ENCODE results near the gene VGLL4.
A peak's percentile ranks its signal among the peaks of the same experiment; 100 is the strongest.

VGLL4 gene

DNA sequence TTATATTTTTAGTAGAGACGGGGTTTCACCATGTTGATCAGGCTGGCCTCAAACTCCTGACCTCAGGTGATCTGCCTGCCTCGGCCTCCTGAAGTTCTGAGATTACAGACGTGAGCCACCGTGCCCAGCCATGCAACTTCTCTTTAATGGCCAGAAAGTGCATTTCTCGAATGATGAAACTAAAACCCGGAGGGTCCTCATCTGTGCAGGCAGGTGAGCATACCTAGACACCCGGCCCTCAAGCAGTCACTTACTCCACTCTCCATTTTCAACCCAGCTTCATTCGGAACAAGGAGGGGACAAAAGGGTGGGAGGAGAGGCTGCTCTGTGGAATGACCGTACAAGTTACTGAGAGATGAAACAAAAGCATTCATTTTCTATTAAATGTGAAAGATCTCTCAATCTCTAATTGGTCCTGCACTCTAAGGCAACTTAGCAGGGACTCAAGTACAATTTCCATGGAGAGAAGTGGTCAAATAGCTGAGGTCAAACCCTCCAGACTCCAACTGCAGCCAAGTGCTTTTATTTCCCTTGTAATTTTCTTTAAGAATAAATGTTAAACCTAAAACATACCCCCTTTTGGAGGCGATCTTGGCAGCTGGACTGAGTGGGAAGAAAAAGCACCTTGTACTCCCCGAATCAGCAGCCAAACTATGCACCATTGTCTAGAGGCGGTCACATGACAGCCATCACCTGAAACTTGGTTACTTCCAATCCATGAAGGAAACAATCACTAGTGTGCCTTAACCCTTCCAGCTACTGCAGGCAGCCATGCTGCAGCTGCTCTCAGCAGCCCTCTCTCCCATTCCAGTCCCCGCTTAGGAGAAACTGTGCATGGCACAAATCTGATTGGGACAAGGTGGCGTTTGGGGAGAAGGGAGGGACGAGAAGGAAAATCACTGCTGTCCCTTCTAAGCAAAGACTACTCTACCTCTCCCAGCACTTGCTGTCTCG is 62.2 kb downstream of the VGLL4 start:
- H3K4me3 ChIP-seq (ENCODE audit: low read length, poor library complexity, severe bottlenecking) = no peak overlapping the region
- no peaks in the 10 kb centered on the region for H3K9me3 ChIP-seq (ENCODE audit: insufficient read depth, low read depth, low read length)
- peaks cover 30% of the 10 kb centered on the region; the same call in 1 of the 2 replicates for H3K36me3 ChIP-seq (ENCODE audit: insufficient read depth, low read length)
- no peak overlapping the region for H2AFZ ChIP-seq (ENCODE audit: low read length)
- H4K20me1 ChIP-seq (ENCODE audit: insufficient read depth, low read length, poor library complexity, severe bottlenecking) = peaks cover 96% of the 10 kb centered on the region
- peak overlapping the region; percentile 38 for H3K4me2 ChIP-seq (ENCODE audit: low read depth, low read length, poor library complexity, severe bottlenecking)
- peaks cover 5% of the 10 kb centered on the region for H3K4me1 ChIP-seq (ENCODE audit: insufficient read depth, low read length, poor library complexity, severe bottlenecking)
- H3K9ac ChIP-seq (ENCODE audit: low read depth, low read length, poor library complexity, severe bottlenecking) = no peak overlapping the region
- H3F3A ChIP-seq (ENCODE audit: low read depth) = no peaks in the 10 kb centered on the region
- H3K9me2 ChIP-seq (replicated peaks; ENCODE audit: low read depth, low read length) = no peaks in the 10 kb centered on the region
- no peak for TF ChIP-seq EZH2phosphoT487 (IDR thresholded peaks at IDR 0.05; ENCODE audit: borderline replicate concordance)
- TF ChIP-seq, protein P1, sequence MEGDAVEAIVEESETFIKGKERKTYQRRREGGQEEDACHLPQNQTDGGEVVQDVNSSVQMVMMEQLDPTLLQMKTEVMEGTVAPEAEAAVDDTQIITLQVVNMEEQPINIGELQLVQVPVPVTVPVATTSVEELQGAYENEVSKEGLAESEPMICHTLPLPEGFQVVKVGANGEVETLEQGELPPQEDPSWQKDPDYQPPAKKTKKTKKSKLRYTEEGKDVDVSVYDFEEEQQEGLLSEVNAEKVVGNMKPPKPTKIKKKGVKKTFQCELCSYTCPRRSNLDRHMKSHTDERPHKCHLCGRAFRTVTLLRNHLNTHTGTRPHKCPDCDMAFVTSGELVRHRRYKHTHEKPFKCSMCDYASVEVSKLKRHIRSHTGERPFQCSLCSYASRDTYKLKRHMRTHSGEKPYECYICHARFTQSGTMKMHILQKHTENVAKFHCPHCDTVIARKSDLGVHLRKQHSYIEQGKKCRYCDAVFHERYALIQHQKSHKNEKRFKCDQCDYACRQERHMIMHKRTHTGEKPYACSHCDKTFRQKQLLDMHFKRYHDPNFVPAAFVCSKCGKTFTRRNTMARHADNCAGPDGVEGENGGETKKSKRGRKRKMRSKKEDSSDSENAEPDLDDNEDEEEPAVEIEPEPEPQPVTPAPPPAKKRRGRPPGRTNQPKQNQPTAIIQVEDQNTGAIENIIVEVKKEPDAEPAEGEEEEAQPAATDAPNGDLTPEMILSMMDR (conservative IDR thresholded peaks at IDR 0.05; ENCODE audit: low read length) = no peak
- no peaks in the 10 kb centered on the region for H3K27me3 ChIP-seq (ENCODE audit: insufficient read depth, low read length, poor library complexity, severe bottlenecking)
- peaks cover 99% of the 10 kb centered on the region for H3K79me2 ChIP-seq (ENCODE audit: insufficient read depth, low read length)

DNA sequence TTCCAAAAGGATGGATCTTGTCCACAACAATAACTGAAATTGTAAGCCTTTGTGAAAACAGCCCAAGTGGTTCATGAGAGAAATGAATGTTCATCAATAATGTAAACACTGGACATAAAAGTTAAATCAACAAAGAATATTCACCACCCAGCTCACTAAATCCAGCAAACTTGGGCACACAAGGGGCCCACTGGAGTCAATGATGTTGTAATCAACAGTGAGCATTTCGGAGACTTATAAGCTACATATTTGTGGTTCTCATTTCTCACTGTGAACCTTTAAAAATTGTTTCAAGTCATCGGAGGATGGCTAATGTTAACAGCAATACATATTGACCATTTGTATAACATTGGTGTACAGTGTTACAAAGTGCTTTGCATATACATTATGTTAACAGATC is 63.1 kb downstream of the VGLL4 start:
- peaks cover 99% of the 10 kb centered on the region for H3K79me2 ChIP-seq (ENCODE audit: insufficient read depth, low read length)
- H3K36me3 ChIP-seq (ENCODE audit: insufficient read depth, low read length) = peaks cover 31% of the 10 kb centered on the region; the same call in 1 of the 2 replicates
- H3K9me3 ChIP-seq (ENCODE audit: insufficient read depth, low read depth, low read length) = no peaks in the 10 kb centered on the region
- H3K9me2 ChIP-seq (replicated peaks; ENCODE audit: low read depth, low read length) = no peaks in the 10 kb centered on the region
- no peaks in the 10 kb centered on the region for H3F3A ChIP-seq (ENCODE audit: low read depth)
- H4K20me1 ChIP-seq (ENCODE audit: insufficient read depth, low read length, poor library complexity, severe bottlenecking) = peaks cover 96% of the 10 kb centered on the region
- peaks cover 5% of the 10 kb centered on the region for H3K4me1 ChIP-seq (ENCODE audit: insufficient read depth, low read length, poor library complexity, severe bottlenecking)
- TF ChIP-seq, protein P1 (conservative IDR thresholded peaks at IDR 0.05; ENCODE audit: low read length) = no peak
- TF ChIP-seq EZH2phosphoT487 (IDR thresholded peaks at IDR 0.05; ENCODE audit: borderline replicate concordance) = no peak
- H3K4me2 ChIP-seq (ENCODE audit: low read depth, low read length, poor library complexity, severe bottlenecking) = no peak overlapping the region
- no peak overlapping the region for H2AFZ ChIP-seq (ENCODE audit: low read length)
- H3K27me3 ChIP-seq (ENCODE audit: insufficient read depth, low read length, poor library complexity, severe bottlenecking) = no peaks in the 10 kb centered on the region
- H3K4me3 ChIP-seq (ENCODE audit: low read length, poor library complexity, severe bottlenecking) = no peak overlapping the region
- H3K9ac ChIP-seq (ENCODE audit: low read depth, low read length, poor library complexity, severe bottlenecking) = no peak overlapping the region

DNA sequence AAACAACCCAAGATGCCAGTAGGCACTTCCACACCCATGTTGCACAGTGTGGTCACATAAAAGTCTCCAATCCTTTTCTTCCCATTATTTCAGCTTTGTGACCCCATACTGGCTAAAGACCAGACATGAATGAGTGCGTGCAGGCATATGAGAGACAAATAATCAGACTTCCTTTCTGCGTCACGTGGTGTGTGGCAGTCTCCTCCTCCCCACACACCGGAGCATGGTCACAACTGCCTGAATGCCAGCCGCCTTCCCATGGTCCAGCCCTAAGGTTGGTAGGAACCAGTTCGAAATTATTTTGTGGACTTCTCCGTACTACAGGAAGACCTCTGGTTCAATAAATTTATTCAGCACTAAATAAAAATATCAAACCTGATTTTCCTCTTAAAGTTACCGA is 65.5 kb downstream of the VGLL4 start:
- Histone ChIP-seq H4K20me1 (ENCODE audit: insufficient read depth, low read length, poor library complexity, severe bottlenecking) (peaks cover 94% of the 10 kb centered on the region), H3K36me3 (ENCODE audit: insufficient read depth, low read length) (peaks cover 54% of the 10 kb centered on the region; the same call in 1 of the 2 replicates), H3K79me2 (ENCODE audit: insufficient read depth, low read length) (peaks cover 99% of the 10 kb centered on the region), H3K4me3 (ENCODE audit: low read length, poor library complexity, severe bottlenecking) (no peak overlapping the region), H3K9ac (ENCODE audit: low read depth, low read length, poor library complexity, severe bottlenecking) (no peak overlapping the region), H3K4me1 (ENCODE audit: insufficient read depth, low read length, poor library complexity, severe bottlenecking) (peaks cover 5% of the 10 kb centered on the region), H3K4me2 (ENCODE audit: low read depth, low read length, poor library complexity, severe bottlenecking) (no peak overlapping the region), H3F3A (ENCODE audit: low read depth) (no peaks in the 10 kb centered on the region), H2AFZ (ENCODE audit: low read length) (no peak overlapping the region), H3K9me3 (ENCODE audit: insufficient read depth, low read depth, low read length) (no peaks in the 10 kb centered on the region), H3K9me2 (replicated peaks; ENCODE audit: low read depth, low read length) (no peaks in the 10 kb centered on the region), H3K27me3 (ENCODE audit: insufficient read depth, low read length, poor library complexity, severe bottlenecking) (no peaks in the 10 kb centered on the region)
- TF ChIP-seq EZH2phosphoT487 (IDR thresholded peaks at IDR 0.05; ENCODE audit: borderline replicate concordance) = no peak
- TF ChIP-seq, protein P1 (conservative IDR thresholded peaks at IDR 0.05; ENCODE audit: low read length) = no peak

Data from Loucy (cell line).